MM.1S (cell line): ENCODE measurements around the gene OR1A1.

Experiments used
- EZH2 ChIP-seq: fragments of 300-600 bp; sonication (generic); optimal IDR thresholded peaks from 2 replicates; pipeline ENCODE3; 2017; ENCODE audit warnings: low read depth, mild to moderate bottlenecking, antibody characterized with exemption, low read length, mixed read lengths
- EZH2phosphoT487 ChIP-seq: fragments of 300-600 bp; sonication (generic); IDR thresholded peaks from 2 replicates; pipeline ENCODE4 v1.6.1; 2018; ENCODE audit warnings: antibody characterized with exemption, low read length
- TF ChIP-seq, protein P1 (sequence below): fragments of 300-600 bp; sonication (generic); IDR thresholded peaks from 2 replicates; pipeline ENCODE4 v1.5.1; 2016; ENCODE audit warnings: antibody characterized with exemption, low read length, mixed read lengths

- TF ChIP-seq, protein P1, sequence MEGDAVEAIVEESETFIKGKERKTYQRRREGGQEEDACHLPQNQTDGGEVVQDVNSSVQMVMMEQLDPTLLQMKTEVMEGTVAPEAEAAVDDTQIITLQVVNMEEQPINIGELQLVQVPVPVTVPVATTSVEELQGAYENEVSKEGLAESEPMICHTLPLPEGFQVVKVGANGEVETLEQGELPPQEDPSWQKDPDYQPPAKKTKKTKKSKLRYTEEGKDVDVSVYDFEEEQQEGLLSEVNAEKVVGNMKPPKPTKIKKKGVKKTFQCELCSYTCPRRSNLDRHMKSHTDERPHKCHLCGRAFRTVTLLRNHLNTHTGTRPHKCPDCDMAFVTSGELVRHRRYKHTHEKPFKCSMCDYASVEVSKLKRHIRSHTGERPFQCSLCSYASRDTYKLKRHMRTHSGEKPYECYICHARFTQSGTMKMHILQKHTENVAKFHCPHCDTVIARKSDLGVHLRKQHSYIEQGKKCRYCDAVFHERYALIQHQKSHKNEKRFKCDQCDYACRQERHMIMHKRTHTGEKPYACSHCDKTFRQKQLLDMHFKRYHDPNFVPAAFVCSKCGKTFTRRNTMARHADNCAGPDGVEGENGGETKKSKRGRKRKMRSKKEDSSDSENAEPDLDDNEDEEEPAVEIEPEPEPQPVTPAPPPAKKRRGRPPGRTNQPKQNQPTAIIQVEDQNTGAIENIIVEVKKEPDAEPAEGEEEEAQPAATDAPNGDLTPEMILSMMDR, result no peak
- TF ChIP-seq EZH2, result no peak
- TF ChIP-seq EZH2phosphoT487, result no peak
These were observed 10.2 kb upstream of the OR1A1 start, which contains the start of gene OR1A2 for GRCh38 chr17:3197219-3197618.
